ENCODE data around the gene CYP2W1.
"Not testable (repeated sequence)": the region's sequence is repeated elsewhere in the genome, so short reads cannot be mapped to it uniquely, and the experiment has no call there.

The CYP2W1 gene

DNA sequence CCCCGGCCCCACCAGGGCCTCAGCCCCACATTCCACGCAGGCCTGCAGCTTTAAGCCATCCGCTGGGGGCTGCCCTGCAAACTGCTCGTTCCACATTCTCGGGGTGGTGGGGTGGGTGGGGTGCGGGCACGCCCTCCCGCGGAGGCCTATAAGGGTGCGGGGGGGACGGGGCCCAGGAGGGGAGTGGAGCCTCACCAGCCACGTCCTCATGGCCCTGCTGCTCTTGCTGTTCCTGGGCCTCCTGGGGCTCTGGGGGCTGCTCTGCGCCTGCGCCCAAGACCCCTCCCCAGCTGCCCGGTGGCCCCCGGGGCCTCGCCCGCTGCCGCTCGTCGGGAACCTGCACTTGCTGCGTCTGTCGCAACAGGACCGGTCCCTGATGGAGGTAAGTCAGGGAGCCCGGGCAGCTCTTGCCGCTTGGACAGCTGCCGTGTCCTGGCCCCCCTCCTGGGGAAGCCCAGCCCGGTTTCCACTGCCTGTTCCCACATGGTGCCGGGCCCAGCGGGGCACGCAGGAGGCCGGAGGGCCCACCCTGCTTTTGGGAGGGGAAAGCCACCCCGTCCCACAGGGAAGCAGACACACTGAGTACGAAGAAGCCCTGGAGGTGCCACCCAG, at the start of gene CYP2W1:
Gene CYP2W1, plus strand, starts transcription at position 178 of the 612 bp plus-strand sequence. Its CDS starts 31 bp downstream, at position 209.
- no peak for DNase-seq (ENCODE audit: low read depth)

DNA sequence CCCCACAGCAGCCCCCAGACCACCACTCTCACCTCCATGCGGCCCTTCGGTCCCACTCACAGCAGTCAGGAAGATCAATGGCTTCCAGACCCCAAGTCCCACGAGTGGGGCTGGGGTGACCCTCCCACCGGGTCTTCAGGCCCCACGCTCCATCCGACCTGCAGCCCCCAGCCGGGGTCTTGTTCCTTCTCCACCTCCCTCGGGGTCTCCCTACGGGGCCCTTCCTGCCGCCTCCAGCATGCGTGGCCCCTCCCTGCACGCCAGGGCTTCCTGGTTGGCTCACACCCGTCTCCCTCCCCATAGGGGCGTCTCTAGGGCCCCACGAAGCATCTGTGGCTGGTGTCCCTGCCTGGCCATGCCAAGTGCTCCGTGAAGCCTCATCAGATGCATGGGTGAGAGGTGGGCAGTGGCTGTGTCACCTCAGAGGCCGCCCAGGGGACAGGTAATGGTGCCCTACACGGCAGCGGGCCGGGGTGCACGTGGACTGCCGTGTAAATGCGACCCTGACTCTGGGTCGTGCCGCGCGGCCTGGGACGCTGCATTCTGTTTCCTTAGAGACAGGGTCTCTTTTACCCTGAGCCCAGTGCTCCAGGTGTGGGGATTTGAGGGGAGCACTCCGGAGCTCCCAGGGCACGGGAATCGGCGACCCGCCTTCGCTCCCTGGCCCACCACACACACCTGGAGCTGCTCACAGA, 48.4 kb upstream of the CYP2W1 start:
- no peak for DNase-seq (ENCODE audit: low read depth)

GRCh38 chr7:935164-935873, 47.7 kb upstream of the CYP2W1 start:
- DNase-seq (ENCODE audit: low read depth): no peak

DNA sequence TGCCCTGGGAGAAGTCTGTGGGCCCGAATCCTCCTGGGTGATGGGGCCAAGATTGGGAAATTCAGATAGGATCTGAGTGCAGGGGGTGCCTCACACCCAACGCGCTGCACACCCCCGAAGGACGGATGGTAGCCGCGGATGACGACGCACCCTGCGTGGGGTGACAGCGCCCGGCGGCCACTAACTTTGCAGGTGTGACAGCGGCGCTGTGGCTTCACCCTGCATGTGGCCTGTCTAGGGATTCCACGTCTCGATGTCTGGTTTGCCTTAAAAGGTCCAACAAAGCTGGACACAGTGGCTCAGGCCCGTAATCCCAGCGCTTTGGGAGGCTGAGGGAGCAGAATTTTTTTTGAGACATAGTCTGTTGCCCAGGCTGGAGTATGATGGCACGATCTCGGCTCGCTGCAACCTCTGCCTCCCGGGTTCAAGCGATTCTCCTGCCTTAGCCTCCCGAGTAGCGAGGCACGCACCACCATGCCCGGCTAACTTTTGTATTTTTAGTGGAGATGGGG, 47.1 kb upstream of the CYP2W1 start:
- no peak for DNase-seq (ENCODE audit: low read depth)

DNA sequence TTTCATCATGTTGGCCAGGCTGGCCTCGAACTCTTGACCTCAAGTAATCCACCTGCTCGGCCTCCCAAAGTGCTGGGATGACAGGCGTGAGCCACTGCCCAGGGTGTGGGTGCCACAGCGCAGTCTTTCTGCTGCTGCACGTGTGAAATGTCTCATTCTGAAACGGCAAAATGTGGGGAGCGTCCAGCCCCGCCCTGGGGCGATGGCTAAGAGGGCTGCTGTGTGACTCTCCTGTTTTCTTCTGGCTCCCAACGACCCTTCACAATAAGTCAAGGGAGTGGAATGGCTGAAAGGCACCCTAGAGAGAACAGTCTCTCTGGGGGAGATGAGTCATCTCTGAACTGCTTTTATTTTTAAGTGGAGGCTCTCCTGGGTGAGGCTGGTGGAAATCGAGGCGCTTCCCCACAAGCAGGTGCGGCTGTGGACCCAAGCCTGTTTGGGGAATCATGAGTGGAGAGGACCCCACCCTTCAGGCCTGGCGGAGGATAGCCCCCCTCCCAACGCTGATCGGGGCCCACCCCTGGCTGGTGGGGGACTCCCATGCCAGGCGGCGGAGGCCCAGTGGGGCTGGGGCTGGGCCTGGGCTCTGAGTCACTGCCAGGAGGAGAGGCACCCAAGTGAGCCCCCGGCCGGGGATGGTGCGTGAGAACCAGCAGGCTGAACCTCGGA, 46.5 kb upstream of the CYP2W1 start:
- DNase-seq (ENCODE audit: low read depth): no peak

- DNase-seq (ENCODE audit: low read depth): no peak
These were observed 45.0 kb upstream of the CYP2W1 start for GRCh38 chr7:937856-938484.

GRCh38 chr7:938546-939185, 44.3 kb upstream of the CYP2W1 start:
- no peak for DNase-seq (ENCODE audit: low read depth)

DNA sequence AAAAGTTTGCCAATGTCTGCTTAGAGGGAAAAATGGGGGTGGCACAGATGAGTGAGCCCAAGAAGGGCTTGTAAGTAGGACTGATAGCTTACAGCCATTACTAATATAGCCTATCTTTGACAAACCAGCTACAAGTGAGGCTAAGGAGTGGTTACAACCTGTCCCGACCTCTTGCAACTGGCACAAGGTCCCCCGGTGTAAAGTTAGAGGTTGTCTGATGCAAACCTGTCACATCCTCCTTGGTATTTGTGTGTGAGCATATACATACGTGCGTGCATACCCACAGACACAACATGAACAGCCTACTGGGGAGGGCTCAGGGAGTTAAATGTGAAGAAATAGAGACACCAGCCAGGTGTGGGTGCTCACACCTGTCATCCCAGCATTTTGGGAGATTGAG, 43.1 kb upstream of the CYP2W1 start:
- no peak for DNase-seq (ENCODE audit: low read depth)

GRCh38 chr7:940599-941408, 42.2 kb upstream of the CYP2W1 start:
- no peak for DNase-seq (ENCODE audit: low read depth)

- not testable (repeated sequence) for DNase-seq (ENCODE audit: low read depth)
These were observed 39.2 kb upstream of the CYP2W1 start for GRCh38 chr7:943793-944192.

DNA sequence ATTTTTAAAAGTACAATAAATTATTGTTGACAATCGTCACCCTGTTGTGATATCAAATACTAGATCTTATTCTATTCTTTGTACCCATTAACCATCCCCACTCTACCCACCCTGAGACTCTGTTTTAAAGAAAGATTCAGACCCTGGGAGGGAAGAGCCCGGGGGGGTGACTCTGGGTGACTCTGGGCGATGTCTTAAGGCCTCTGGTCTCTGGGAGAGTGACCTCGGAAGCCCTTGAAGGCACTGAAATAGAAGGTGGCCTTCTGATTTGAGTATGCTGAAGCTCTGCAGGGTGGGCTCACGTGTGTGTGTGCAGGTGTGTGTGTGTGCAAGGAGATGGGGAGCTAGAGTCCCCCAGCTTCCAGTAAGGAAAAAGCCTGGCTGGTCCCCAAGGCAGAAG, 38.2 kb upstream of the CYP2W1 start:
- no peak for DNase-seq (ENCODE audit: low read depth)

GRCh38 chr7:945147-945555, 37.8 kb upstream of the CYP2W1 start:
- no peak for DNase-seq (ENCODE audit: low read depth)

- no peak for DNase-seq (ENCODE audit: low read depth)
These were observed 37.3 kb upstream of the CYP2W1 start for GRCh38 chr7:945556-946255.

DNA sequence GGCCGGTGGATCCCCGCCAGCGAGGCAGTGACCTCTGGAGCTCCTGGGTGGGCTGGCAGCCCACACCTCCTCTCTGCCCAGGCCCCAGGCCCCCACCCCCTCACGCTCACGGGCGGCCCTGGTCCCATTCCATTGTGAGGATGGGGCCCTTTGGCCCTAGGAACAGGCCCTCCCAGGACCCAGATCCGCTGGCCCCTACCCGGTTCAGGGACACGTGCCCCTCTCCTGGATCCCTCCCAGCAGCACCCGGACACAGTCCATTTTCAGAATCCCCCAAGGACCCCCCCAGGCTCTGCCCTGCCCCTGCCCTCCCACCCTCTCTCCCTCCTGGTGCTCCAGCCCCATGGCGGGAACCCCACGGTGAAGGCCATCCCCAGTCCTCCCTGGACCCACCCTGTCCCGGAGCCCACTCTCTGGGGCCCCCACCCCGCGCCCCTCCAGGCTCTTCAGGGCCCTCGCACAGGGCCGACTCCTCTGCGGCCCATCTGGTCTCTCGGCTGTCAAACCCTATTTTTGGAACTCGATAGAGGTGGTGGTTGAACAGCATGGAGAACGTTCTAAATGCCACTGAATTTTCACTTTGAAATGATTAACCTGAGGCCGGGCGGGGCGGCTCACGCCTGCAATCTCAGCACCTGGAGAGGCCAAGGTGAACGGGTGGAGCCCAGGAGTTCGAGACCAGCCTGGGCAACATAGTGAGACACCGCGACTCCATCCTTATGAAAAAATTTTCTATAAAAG, 36.6 kb upstream of the CYP2W1 start:
- no peak for DNase-seq (ENCODE audit: low read depth)

DNA sequence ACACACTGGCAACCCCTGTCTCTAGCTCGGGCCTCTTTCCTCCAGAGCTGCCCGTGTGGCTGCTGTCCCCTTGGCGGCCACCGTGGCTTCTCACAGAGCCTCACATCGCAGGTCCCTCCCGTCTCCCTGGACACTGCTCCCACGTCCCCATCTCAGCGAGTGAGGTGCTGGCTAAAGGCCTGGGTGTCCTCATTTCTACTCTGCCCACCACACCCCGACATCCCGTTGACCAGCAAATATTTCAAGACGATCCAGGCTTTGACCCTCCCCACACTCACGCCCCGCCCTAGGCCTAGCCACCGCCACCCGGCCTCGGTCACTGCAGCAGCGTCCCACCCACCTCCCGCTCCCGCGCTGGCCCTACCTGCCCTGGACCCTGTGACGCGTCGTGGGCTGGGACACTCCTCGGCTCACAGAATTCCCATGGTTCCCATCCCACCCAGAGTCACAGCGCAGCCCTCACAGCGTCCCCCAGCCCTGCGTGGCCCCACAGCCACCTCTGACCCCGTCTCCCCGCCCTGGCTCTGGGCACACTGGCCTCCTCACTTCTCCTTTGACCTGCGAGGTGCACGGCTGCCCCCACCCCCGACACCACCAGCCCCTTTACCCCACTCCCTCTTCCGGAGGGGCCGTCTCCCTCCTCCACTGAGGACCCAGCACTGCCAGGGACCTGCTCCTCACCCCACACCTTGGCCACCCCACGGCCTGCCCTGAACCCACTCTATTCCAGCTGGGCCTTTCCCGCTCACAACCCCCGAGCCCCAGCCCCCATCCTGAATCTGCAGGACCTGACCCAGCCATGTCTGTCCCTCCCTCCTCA, 35.4 kb upstream of the CYP2W1 start:
- DNase-seq (ENCODE audit: low read depth): no peak

GRCh38 chr7:949021-949934, 33.7 kb upstream of the CYP2W1 start:
- no peak for DNase-seq (ENCODE audit: low read depth)

- DNase-seq (ENCODE audit: low read depth): no peak
These were observed 31.0 kb upstream of the CYP2W1 start for GRCh38 chr7:951881-952547.
